Fibroblast of pulmonary artery (primary cell): ENCODE results near the gene CRTC1.
"Not testable (repeated sequence)": the region's sequence is repeated elsewhere in the genome, so short reads cannot be mapped to it uniquely, and the experiment has no call there.

ENCODE experiments used
- DNase-seq: peaks from one replicate; pipeline ENCODE4 v3.0.0-alpha.2; 2010; ENCODE audit warnings: low read depth
- H3K4me3 ChIP-seq: replicated peaks from 2 replicates; pipeline ENCODE4 v1.5.1; 2011; ENCODE audit warnings: low read depth, mild to moderate bottlenecking, control low read depth, low read length, moderate library complexity
- TF ChIP-seq, protein P1 (sequence below): IDR thresholded peaks from 2 replicates; pipeline ENCODE4 v1.5.1; 2011; ENCODE audit warnings: mild to moderate bottlenecking, control low read depth, low read length, inconsistent platforms; ENCODE audit errors: missing control alignments

CRTC1 gene

DNA sequence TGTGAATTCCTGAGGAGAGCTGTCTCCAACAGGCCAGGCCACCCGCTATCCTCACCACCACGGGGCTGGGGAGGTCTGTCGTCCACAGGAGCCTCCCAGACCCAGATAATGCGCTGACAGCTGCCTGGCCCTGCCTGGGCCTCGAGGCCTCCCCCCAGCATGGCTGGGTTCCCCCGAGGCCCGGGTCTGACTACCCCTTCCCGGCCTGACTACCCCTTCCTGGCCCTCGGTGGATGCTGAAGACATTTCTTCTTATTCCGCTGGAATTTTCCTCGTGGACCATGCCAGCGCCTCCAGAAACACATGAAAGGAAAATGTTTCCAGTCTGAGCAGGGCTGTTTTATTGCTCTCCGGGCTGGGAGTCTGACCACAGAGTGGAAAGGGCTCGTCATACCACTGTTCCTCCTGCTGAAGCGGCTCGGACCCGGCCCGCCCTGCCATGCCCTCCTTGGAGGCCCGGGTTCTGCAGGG lies 124.4 kb downstream of the CRTC1 start:
- TF ChIP-seq, protein P1, sequence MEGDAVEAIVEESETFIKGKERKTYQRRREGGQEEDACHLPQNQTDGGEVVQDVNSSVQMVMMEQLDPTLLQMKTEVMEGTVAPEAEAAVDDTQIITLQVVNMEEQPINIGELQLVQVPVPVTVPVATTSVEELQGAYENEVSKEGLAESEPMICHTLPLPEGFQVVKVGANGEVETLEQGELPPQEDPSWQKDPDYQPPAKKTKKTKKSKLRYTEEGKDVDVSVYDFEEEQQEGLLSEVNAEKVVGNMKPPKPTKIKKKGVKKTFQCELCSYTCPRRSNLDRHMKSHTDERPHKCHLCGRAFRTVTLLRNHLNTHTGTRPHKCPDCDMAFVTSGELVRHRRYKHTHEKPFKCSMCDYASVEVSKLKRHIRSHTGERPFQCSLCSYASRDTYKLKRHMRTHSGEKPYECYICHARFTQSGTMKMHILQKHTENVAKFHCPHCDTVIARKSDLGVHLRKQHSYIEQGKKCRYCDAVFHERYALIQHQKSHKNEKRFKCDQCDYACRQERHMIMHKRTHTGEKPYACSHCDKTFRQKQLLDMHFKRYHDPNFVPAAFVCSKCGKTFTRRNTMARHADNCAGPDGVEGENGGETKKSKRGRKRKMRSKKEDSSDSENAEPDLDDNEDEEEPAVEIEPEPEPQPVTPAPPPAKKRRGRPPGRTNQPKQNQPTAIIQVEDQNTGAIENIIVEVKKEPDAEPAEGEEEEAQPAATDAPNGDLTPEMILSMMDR = no peak
- DNase-seq = no peak
- no peak overlapping the region for H3K4me3 ChIP-seq

DNA sequence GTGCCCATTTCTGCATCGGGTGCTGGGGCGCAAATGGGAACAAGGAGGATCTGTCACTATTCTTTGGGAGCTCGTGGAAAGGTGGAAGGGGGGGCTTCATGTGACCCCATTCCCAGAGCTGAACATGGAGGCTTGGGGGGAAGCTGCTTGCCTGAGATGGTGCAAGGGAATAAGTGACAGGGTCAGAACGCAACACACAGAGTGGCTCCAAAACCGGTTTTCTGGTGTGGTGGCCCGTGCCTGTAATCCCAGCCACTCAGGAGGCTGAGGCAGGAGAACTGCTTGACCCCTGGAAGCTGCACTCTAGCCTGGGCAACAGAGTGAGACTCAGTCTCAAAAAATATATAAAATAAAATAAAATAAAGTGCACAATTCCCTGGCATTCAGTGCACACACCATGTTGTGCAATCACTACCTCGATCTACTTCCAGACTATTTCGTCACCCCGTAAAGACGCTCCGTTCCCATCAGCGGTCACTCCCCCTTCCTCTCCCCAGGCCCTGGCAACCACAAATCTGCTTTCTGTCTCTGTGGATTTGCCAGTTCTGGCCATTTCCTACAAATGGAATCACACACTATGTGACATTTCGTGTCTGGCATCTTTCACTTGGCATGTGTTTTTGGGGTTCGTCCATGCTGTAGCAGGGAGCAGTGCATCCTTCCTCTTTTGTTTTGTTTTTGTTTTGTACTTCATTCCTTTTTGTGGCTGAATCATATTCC lies 125.8 kb downstream of the CRTC1 start:
- H3K4me3 ChIP-seq = no peak overlapping the region
- DNase-seq = peak; percentile 92
- TF ChIP-seq, protein P1 = no peak

DNA sequence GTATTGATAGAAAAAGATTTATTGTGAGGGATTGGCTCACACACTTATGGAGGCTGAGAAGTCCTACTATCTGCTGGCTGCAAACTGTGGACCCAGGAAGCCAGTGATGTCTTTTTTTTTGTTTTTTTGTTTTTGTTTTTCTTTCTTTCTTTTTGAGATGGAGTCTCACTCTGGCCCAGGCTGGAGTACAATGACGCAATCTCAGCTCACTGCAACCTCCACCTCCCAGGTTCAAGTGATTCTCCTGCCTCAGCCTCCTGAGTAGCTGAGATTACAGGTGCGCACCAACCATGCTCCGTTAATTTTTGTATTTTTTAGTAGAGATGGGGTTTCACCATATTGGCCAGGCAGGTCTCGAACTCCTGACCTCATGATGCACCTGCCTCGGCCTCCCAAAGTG lies 128.2 kb downstream of the CRTC1 start:
- not testable (repeated sequence) for DNase-seq, H3K4me3 ChIP-seq

DNA sequence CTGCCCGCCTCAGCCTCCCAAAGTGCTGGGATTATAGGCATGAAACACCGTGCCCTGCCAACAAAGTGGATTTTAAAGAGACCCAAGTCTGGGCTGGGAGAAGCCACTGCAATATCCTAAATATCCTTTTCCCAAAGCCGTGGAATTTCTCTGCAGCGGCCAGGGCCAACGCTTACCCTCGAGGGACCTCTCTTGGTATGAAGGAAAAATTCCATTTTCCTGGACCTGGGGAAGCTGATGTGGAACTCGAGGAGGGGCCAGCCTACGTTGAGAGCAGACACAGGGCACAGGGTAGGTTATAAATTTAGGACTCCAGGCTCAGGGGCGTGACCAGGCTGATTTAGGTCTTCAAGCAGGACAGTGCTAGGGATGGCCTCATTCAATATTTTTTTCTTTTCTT lies 130.6 kb downstream of the CRTC1 start:
- TF ChIP-seq, protein P1 = peak; percentile 11
- H3K4me3 ChIP-seq = no peak overlapping the region
- peak; percentile 54 for DNase-seq

DNA sequence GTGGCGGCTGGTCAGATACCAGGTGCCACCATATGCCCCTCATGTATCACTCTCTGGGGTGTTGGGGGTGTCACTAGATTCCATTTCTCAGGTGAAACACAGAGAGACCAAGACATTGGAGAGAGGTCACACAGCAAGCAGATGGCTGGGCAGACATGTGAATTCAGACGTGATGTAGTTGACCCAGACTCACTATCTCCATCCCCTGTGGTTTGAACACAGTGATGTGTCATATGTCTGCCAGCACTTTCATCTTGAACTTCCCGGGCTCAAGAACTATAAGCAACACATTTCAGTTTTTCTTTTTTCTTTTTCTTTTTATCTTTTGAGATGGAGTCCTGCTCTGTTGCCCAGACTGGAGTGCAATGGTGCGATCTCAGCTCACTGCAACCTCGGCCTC lies 132.2 kb downstream of the CRTC1 start:
- TF ChIP-seq, protein P1 = no peak
- no peak overlapping the region for H3K4me3 ChIP-seq
- no peak for DNase-seq

DNA sequence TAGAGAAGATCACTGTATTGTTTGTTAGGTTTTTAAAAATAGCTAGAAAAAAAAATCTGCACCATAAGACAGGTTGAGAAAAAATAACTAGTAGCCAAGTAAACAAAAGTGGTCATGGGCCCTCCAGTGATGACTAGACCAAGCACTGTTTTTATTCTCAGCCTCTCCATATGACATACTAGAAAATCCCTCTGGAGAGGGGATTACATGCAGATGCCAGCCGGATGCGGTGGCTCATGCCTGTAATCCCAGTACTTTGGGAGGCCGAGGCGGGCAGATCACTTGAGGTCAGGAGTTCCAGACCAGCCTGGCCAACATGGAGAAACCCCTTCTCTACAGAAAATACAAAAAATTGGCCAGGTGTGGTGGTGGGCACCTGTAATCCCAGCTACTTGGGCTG lies 133.2 kb downstream of the CRTC1 start:
- not testable (repeated sequence) for DNase-seq, H3K4me3 ChIP-seq

DNA sequence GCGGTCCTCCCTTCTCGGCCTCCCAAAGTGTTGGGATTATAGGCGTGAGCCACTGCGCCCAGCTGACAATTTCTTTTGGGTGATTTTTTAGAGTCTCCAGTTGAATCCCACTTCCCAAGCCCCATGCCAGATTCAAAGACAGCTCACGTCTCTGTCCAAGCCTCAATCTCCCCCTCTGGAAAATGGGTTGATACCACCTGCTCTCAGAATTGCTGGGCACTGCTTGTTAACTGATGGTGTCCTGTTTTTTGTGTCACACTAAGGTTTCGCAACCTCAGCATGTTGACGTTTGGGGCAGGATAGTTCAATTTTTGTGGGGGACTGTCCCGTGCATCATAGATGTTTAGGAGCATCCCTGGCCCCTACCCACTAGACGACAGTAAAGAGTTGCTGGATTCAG lies 134.1 kb downstream of the CRTC1 start:
- H3K4me3 ChIP-seq = no peak overlapping the region
- no peak for DNase-seq
- TF ChIP-seq, protein P1 = no peak

DNA sequence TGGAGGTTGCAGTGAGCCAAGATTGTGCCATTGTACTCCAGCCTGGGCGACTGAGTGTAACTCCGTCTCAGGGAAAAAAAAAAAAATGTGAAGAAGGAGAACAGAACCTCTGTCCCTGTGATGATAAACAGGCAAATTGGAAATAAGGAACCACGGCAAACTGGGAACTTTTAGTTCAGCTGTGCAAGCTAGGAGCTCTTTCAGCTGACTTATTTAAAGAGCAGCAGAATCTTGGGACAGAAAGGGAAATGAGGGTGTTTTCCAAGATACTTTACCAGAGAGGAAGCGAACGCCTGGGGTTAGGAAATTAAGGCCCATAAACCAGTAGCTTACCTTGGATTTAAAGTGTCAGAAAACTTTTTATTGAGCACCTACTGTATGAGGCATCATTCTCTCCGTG lies 145.3 kb downstream of the CRTC1 start:
- no peak for DNase-seq

More for the DNA sequence above, 145.3 kb downstream of the CRTC1 start:
- TF ChIP-seq, protein P1 = no peak
- no peak overlapping the region for H3K4me3 ChIP-seq
